ENCODE results near the gene DBT. TPM values are rescaled to one million over a fixed set of nuclear protein-coding genes. Genes with fewer than 3 reads are reported as not detected.

The DBT gene
- total RNA-seq, 2 experiments from 2014 or later, result 11.4 to 11.7 TPM

- no peak overlapping the region for H3K4me3 Mint-ChIP-seq
- ChIA-PET POLR2A (no interaction called here), CTCF (no interaction called here)
- no peak overlapping the region for H3K27ac Mint-ChIP-seq
- no peaks in the 10 kb centered on the region for H3K9me3 Mint-ChIP-seq
- intact Hi-C loops (cut with micrococcal nuclease), result no loop called here
- no peak for DNase-seq
- H3K36me3 Mint-ChIP-seq, result peaks cover 9% of the 10 kb centered on the region
- H3K27me3 Mint-ChIP-seq, result no peaks in the 10 kb centered on the region
- H3K4me1 Mint-ChIP-seq (ENCODE audit: low read depth), result no peaks in the 10 kb centered on the region
These were observed 61.0 kb downstream of the DBT start for GRCh38 chr1:100188617-100189016.

GRCh38 chr1:100187912-100188311 lies 61.7 kb downstream of the DBT start:
- H3K27ac Mint-ChIP-seq, result no peak overlapping the region
- no peak for DNase-seq
- ChIA-PET CTCF (no interaction called here), POLR2A (no interaction called here)
- H3K4me1 Mint-ChIP-seq (ENCODE audit: low read depth), result no peaks in the 10 kb centered on the region
- intact Hi-C loops (cut with micrococcal nuclease), result no loop called here
- no peaks in the 10 kb centered on the region for H3K9me3 Mint-ChIP-seq
- H3K4me3 Mint-ChIP-seq, result no peak overlapping the region
- H3K27me3 Mint-ChIP-seq, result no peaks in the 10 kb centered on the region
- peaks cover 9% of the 10 kb centered on the region for H3K36me3 Mint-ChIP-seq

GRCh38 chr1:100184536-100184935 lies 65.1 kb downstream of the DBT start:
- Mint-ChIP-seq H3K36me3 (no peaks in the 10 kb centered on the region), H3K27me3 (no peaks in the 10 kb centered on the region), H3K27ac (no peak overlapping the region), H3K9me3 (peaks cover 8% of the 10 kb centered on the region), H3K4me1 (ENCODE audit: low read depth) (no peaks in the 10 kb centered on the region), H3K4me3 (no peak overlapping the region)
- intact Hi-C loops (cut with micrococcal nuclease), result no loop called here
- DNase-seq, result no peak
- POLR2A ChIA-PET, result no interaction called here
- CTCF ChIA-PET, result no interaction called here

- POLR2A ChIA-PET, result interaction anchor here (0.7 kb wide), 1 partner anchor 302 kb away, joined by 3 read pairs; no protein-coding TSS in a partner anchor
- CTCF ChIA-PET, result no interaction called here
- H3K4me3 Mint-ChIP-seq, result no peak overlapping the region
- H3K4me1 Mint-ChIP-seq (ENCODE audit: low read depth), result no peaks in the 10 kb centered on the region
- peaks cover 8% of the 10 kb centered on the region for H3K9me3 Mint-ChIP-seq
- no peak overlapping the region for H3K27ac Mint-ChIP-seq
- H3K27me3 Mint-ChIP-seq, result no peaks in the 10 kb centered on the region
- no peaks in the 10 kb centered on the region for H3K36me3 Mint-ChIP-seq
- DNase-seq, result no peak
- intact Hi-C loops (cut with micrococcal nuclease), result no loop called here
These were observed 66.3 kb downstream of the DBT start for GRCh38 chr1:100183370-100183769.

GRCh38 chr1:100178091-100178490 lies 71.5 kb downstream of the DBT start, which contains the start of gene LRRC39:
Gene LRRC39, minus strand, starts transcription at chr1:100178256. Its CDS starts 9,740 bp downstream, at chr1:100168516.
- DNase-seq, result no peak
- H3K36me3 Mint-ChIP-seq, result no peaks in the 10 kb centered on the region
- H3K27me3 Mint-ChIP-seq, result no peaks in the 10 kb centered on the region
- intact Hi-C loops (cut with micrococcal nuclease), result no loop called here
- CTCF ChIA-PET, result no interaction called here
- H3K4me1 Mint-ChIP-seq (ENCODE audit: low read depth), result no peaks in the 10 kb centered on the region
- peaks cover 8% of the 10 kb centered on the region for H3K9me3 Mint-ChIP-seq
- no peak within 1 kb of the TSS for H3K27ac Mint-ChIP-seq
- H3K4me3 Mint-ChIP-seq, result no peak within 1 kb of the TSS
- POLR2A ChIA-PET, result no interaction called here

GRCh38 chr1:100177295-100178041 lies 72.2 kb downstream of the DBT start:
- H3K27me3 Mint-ChIP-seq, result no peaks in the 10 kb centered on the region
- CTCF ChIA-PET, result no interaction called here

GRCh38 chr1:100168051-100168450 lies 81.6 kb downstream of the DBT start:
- no peak overlapping the region for H3K4me3 Mint-ChIP-seq
- CTCF ChIA-PET, result no interaction called here

More at GRCh38 chr1:100177295-100178041, 72.2 kb downstream of the DBT start:
- Mint-ChIP-seq H3K4me3 (no peak overlapping the region), H3K4me1 (ENCODE audit: low read depth) (no peaks in the 10 kb centered on the region), H3K9me3 (peaks cover 4% of the 10 kb centered on the region), H3K36me3 (no peaks in the 10 kb centered on the region), H3K27ac (no peak overlapping the region)
- DNase-seq, result no peak
- intact Hi-C loops (cut with micrococcal nuclease), result no loop called here
- POLR2A ChIA-PET, result no interaction called here

GRCh38 chr1:100164702-100165101 lies 84.9 kb downstream of the DBT start:
- no peak overlapping the region for H3K4me3 Mint-ChIP-seq
- H3K9me3 Mint-ChIP-seq, result no peaks in the 10 kb centered on the region
- DNase-seq, result no peak
- ChIA-PET POLR2A (no interaction called here), CTCF (interaction anchor here (0.7 kb wide), 1 partner anchor 380 kb away, joined by 4 read pairs; no protein-coding TSS in a partner anchor)
- H3K36me3 Mint-ChIP-seq, result no peaks in the 10 kb centered on the region
- intact Hi-C loops (cut with micrococcal nuclease), result no loop called here
- no peaks in the 10 kb centered on the region for H3K27me3 Mint-ChIP-seq
- no peak overlapping the region for H3K27ac Mint-ChIP-seq
- no peaks in the 10 kb centered on the region for H3K4me1 Mint-ChIP-seq (ENCODE audit: low read depth)

More at GRCh38 chr1:100168051-100168450, 81.6 kb downstream of the DBT start:
- intact Hi-C loops (cut with micrococcal nuclease), result no loop called here
- POLR2A ChIA-PET, result no interaction called here
- no peaks in the 10 kb centered on the region for H3K9me3 Mint-ChIP-seq
- H3K36me3 Mint-ChIP-seq, result no peaks in the 10 kb centered on the region
- H3K4me1 Mint-ChIP-seq (ENCODE audit: low read depth), result no peaks in the 10 kb centered on the region
- no peaks in the 10 kb centered on the region for H3K27me3 Mint-ChIP-seq
- H3K27ac Mint-ChIP-seq, result no peak overlapping the region
- no peak for DNase-seq

GRCh38 chr1:100164216-100164615 lies 85.4 kb downstream of the DBT start:
- Mint-ChIP-seq H3K9me3 (no peaks in the 10 kb centered on the region), H3K4me1 (ENCODE audit: low read depth) (no peaks in the 10 kb centered on the region), H3K27ac (no peak overlapping the region), H3K27me3 (no peaks in the 10 kb centered on the region), H3K4me3 (no peak overlapping the region), H3K36me3 (no peaks in the 10 kb centered on the region)
- POLR2A ChIA-PET, result no interaction called here
- DNase-seq, result no peak
- CTCF ChIA-PET, result interaction anchor here (0.6 to 0.7 kb wide), 3 partner anchors 58 to 379 kb away, joined by 3 to 4 read pairs (median 4); no protein-coding TSS in a partner anchor
- intact Hi-C loops (cut with micrococcal nuclease), result no loop called here

GRCh38 chr1:100162881-100163280 lies 86.8 kb downstream of the DBT start:
- Mint-ChIP-seq H3K36me3 (no peaks in the 10 kb centered on the region), H3K4me1 (ENCODE audit: low read depth) (no peaks in the 10 kb centered on the region), H3K9me3 (no peaks in the 10 kb centered on the region), H3K27ac (no peak overlapping the region), H3K27me3 (no peaks in the 10 kb centered on the region), H3K4me3 (no peak overlapping the region)
- POLR2A ChIA-PET, result no interaction called here
- intact Hi-C loops (cut with micrococcal nuclease), result no loop called here
- CTCF ChIA-PET, result no interaction called here
- no peak for DNase-seq

- Mint-ChIP-seq H3K4me3 (no peak overlapping the region), H3K27me3 (no peaks in the 10 kb centered on the region), H3K4me1 (ENCODE audit: low read depth) (peaks cover 8% of the 10 kb centered on the region), H3K36me3 (peaks cover 9% of the 10 kb centered on the region), H3K9me3 (no peaks in the 10 kb centered on the region), H3K27ac (no peak overlapping the region)
- intact Hi-C loops (cut with micrococcal nuclease), result no loop called here
- DNase-seq, result no peak
- ChIA-PET CTCF (interaction anchor here (0.6 to 1.5 kb wide), 2 partner anchors 304 to 307 kb away, joined by 3 to 4 read pairs; no protein-coding TSS in a partner anchor), POLR2A (no interaction called here)
These were observed 97.4 kb downstream of the DBT start for GRCh38 chr1:100152271-100152670.

- no peak for DNase-seq
- H3K27ac Mint-ChIP-seq, result no peak overlapping the region
- no peak overlapping the region for H3K4me3 Mint-ChIP-seq
- peaks cover 8% of the 10 kb centered on the region for H3K4me1 Mint-ChIP-seq (ENCODE audit: low read depth)
- intact Hi-C loops (cut with micrococcal nuclease), result no loop called here
- H3K36me3 Mint-ChIP-seq, result peaks cover 10% of the 10 kb centered on the region
- no peaks in the 10 kb centered on the region for H3K9me3 Mint-ChIP-seq
- POLR2A ChIA-PET, result no interaction called here
- no peaks in the 10 kb centered on the region for H3K27me3 Mint-ChIP-seq
- CTCF ChIA-PET, result interaction anchor here (1.5 kb wide), 1 partner anchor 308 kb away, joined by 4 read pairs; no protein-coding TSS in a partner anchor
These were observed 98.0 kb downstream of the DBT start for GRCh38 chr1:100151679-100152078.

- ChIA-PET POLR2A (no interaction called here), CTCF (interaction anchor here (1.8 kb wide), 1 partner anchor 312 kb away, joined by 6 read pairs; no protein-coding TSS in a partner anchor)
- Mint-ChIP-seq H3K4me3 (no peak overlapping the region), H3K27ac (no peak overlapping the region), H3K9me3 (no peaks in the 10 kb centered on the region), H3K4me1 (ENCODE audit: low read depth) (peaks cover 8% of the 10 kb centered on the region), H3K36me3 (peaks cover 28% of the 10 kb centered on the region), H3K27me3 (no peaks in the 10 kb centered on the region)
- no peak for DNase-seq
- intact Hi-C loops (cut with micrococcal nuclease), result no loop called here
These were observed 101.8 kb downstream of the DBT start for GRCh38 chr1:100147875-100148274.

Measured in activated CD4-positive, alpha-beta memory T cell treated with anti-CD3 and anti-CD28 coated beads for 36 hours (primary cell).